ENCODE data around the gene CD248. TPM values are rescaled to one million over a fixed set of nuclear protein-coding genes. Genes with fewer than 3 reads are reported as not detected.

Gene CD248
- total and polyA plus RNA-seq, 3 donors from 2014 or later: 3.9 to 35.5 (median 6.4) TPM

DNA sequence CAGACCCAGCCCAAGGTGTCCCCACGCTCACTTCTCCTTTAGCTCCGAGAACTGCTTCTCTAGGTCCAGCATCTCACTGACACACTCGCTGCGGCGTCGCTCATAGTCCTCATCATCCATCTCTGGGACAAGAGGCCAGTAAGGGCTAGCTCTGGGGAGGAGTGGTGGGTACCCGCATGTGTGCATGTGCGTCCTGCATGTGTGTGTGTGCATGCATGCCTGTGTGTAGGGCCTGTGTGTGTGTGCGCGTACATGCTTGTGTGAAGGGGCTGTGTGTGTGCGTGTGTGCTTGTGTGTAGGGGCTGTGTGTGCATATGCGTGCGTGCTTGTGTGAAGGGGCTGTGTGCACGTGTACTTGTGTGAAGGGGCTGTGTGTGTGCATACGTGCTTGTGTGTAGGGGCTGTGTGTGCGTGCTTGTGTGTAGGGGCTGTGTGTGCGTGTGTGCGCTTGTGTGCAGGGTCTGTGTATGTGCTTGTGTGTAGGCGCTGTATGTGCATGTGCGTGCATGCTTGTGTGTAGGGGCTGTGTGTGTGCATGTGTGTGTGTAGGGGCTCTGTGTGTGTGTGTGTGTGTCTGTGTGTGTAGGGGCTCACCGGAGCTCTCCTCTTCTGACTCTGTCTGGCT lies 24.8 kb upstream of the CD248 start:
- intact Hi-C loops (cut with DNase I; ENCODE audit: low total_unique reads): no loop called here
- Histone ChIP-seq H3K9me3 (no peaks in the 10 kb centered on the region), H3K4me3 (no peak overlapping the region), H3K4me1 (peaks cover 27% of the 10 kb centered on the region), H3K36me3 (ENCODE audit: low read depth, missing control alignments) (no peaks in the 10 kb centered on the region), H3K27ac (no peak overlapping the region), H3K27me3 (no peaks in the 10 kb centered on the region)
- WGBS, 2 donors: 91 to 93% methylated on average over 21 of the region's 21 CpGs
- TF ChIP-seq POLR2A (IDR thresholded peaks at IDR 0.05): no peak
- no peak for TF ChIP-seq CTCF (IDR thresholded peaks at IDR 0.05)
- no peak for DNase-seq

DNA sequence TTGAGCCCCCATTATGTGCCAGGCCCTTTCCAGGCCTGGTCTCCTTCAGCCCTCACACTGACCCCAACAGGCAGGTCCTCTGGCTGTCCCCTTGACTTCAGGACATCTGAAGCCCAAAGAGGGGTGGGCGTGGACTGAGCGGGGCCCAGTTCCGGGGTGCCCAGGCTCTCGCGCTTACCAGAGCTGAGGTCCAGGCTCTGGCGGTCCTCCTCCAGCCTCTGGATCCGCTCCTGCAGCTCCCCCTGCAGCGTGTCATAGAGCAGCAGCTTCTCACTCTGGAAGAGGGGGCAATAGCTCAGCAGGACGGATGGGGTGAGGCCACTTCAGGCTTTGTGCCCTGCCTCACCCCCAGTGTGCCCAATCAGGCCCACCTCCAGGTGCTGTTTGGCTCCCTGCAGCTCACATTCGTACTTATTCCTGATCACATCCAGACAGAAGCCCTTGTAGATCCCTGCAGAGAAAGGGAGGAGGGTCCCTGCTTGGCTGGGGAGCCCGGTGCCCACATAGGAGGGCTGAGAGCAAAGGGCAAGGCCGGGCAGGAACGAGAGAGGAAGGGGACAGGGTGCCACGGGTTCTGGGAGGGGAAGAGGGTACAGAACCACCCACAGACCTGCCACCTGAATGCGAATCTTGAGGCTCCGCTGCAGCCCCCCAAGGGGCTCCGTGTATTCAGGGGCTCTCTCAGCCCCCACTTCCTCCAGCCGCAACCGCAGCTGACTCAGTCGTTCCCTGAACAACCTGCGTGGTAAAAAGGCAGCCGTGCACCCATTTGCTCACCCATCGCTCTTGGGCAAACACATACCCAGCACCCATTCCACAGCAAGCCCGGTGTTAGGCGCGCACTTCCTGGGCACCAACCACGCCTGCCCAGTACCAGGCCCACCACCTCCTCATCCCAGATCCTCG lies 24.0 kb upstream of the CD248 start:
- intact Hi-C loops (cut with DNase I; ENCODE audit: low total_unique reads): no loop called here
- TF ChIP-seq CTCF (IDR thresholded peaks at IDR 0.05) (no peak), POLR2A (IDR thresholded peaks at IDR 0.05) (no peak)
- no peak overlapping the region for H3K4me3 ChIP-seq
- H3K27me3 ChIP-seq: no peaks in the 10 kb centered on the region
- no peak for DNase-seq
- H3K36me3 ChIP-seq (ENCODE audit: low read depth, missing control alignments): no peaks in the 10 kb centered on the region
- no peaks in the 10 kb centered on the region for H3K9me3 ChIP-seq
- 93% methylated on average over 19 to 28 of the region's 28 CpGs for WGBS, 2 donors
- H3K4me1 ChIP-seq: peaks cover 27% of the 10 kb centered on the region
- no peak overlapping the region for H3K27ac ChIP-seq

- Histone ChIP-seq H3K27me3 (no peaks in the 10 kb centered on the region), H3K27ac (no peak overlapping the region), H3K9me3 (no peaks in the 10 kb centered on the region), H3K4me1 (peaks cover 25% of the 10 kb centered on the region), H3K4me3 (no peak overlapping the region), H3K36me3 (ENCODE audit: low read depth, missing control alignments) (no peaks in the 10 kb centered on the region)
- DNase-seq: no peak
- 80 to 82% methylated on average over 14 of the region's 14 CpGs for WGBS, 2 donors
- intact Hi-C loops (cut with DNase I; ENCODE audit: low total_unique reads): no loop called here
- no peak for TF ChIP-seq CTCF (IDR thresholded peaks at IDR 0.05)
- TF ChIP-seq POLR2A (IDR thresholded peaks at IDR 0.05): no peak
Measured at GRCh38 chr11:66339686-66340483, 23.0 kb upstream of the CD248 start.

- H3K27me3 ChIP-seq: no peaks in the 10 kb centered on the region
- no peaks in the 10 kb centered on the region for H3K36me3 ChIP-seq (ENCODE audit: low read depth, missing control alignments)
- WGBS, 2 donors: 89 to 93% methylated on average over 6 of the region's 6 CpGs
- H3K4me3 ChIP-seq: no peak overlapping the region
- no peaks in the 10 kb centered on the region for H3K9me3 ChIP-seq
- H3K4me1 ChIP-seq: peaks cover 21% of the 10 kb centered on the region
- intact Hi-C loops (cut with DNase I; ENCODE audit: low total_unique reads): no loop called here
- TF ChIP-seq CTCF (IDR thresholded peaks at IDR 0.05) (no peak), POLR2A (IDR thresholded peaks at IDR 0.05) (no peak)
- no peak overlapping the region for H3K27ac ChIP-seq
- DNase-seq: no peak
Measured at GRCh38 chr11:66339162-66339675, 22.4 kb upstream of the CD248 start.

All from testis (tissue), 3 donors.